H9 (cell line): ENCODE measurements around the gene CTNNB1. TPM values are rescaled to one million over a fixed set of nuclear protein-coding genes. Genes with fewer than 3 reads are reported as not detected.

Source experiments
- DNase-seq: peaks from one replicate; pipeline ENCODE4 v3.0.0-alpha.2; 2017
- H2AFZ ChIP-seq: one replicate; pipeline ENCODE4 v1.6.1; 2013; ENCODE audit warnings: mild to moderate bottlenecking, low read length, control low read depth, moderate library complexity
- H2AK5ac ChIP-seq: 2 replicates; pipeline ENCODE4 v1.6.1; 2013; ENCODE audit warnings: low read length, control low read depth, mixed read lengths; ENCODE audit not compliant: insufficient read length
- H2BK120ac ChIP-seq: one replicate; pipeline ENCODE4 v1.6.1; 2013; ENCODE audit warnings: low read depth, mild to moderate bottlenecking, low read length, control low read depth, inconsistent platforms; ENCODE audit not compliant: poor library complexity, severe bottlenecking
- H2BK12ac ChIP-seq: 2 replicates; pipeline ENCODE4 v1.6.1; 2013; ENCODE audit warnings: low read length, control low read depth, mixed read lengths, low read depth; ENCODE audit not compliant: insufficient read length
- H2BK15ac ChIP-seq: 2 replicates; pipeline ENCODE4 v1.6.1; 2013; ENCODE audit warnings: low read depth, low read length, control low read depth
- H2BK20ac ChIP-seq: one replicate; pipeline ENCODE4 v1.6.1; 2013; ENCODE audit warnings: low read depth, mild to moderate bottlenecking, low read length, control low read depth, inconsistent platforms; ENCODE audit not compliant: poor library complexity, severe bottlenecking
- H2BK5ac ChIP-seq: 2 replicates; pipeline ENCODE4 v1.6.1; 2013; ENCODE audit warnings: low read length, control low read depth, mixed read lengths; ENCODE audit not compliant: insufficient read length
- H3K14ac ChIP-seq: 2 replicates; pipeline ENCODE4 v1.6.1; 2013; ENCODE audit warnings: low read length, control low read depth; ENCODE audit not compliant: insufficient read depth
- H3K18ac ChIP-seq: 2 replicates; pipeline ENCODE4 v1.6.1; 2013; ENCODE audit warnings: low read depth, mild to moderate bottlenecking, mixed read lengths, low read length, control low read depth; ENCODE audit not compliant: insufficient read length
- H3K23ac ChIP-seq: 2 replicates; pipeline ENCODE4 v1.6.1; 2013; ENCODE audit warnings: low read length, control low read depth, mixed read lengths, low read depth; ENCODE audit not compliant: insufficient read length
- H3K23me2 ChIP-seq: 2 replicates; pipeline ENCODE4 v1.6.1; 2013; ENCODE audit warnings: low read depth, mild to moderate bottlenecking, mixed read lengths, low read length, control low read depth; ENCODE audit not compliant: insufficient read length, poor library complexity, severe bottlenecking
- H3K27ac ChIP-seq: 2 replicates; pipeline ENCODE4 v1.5.1; 2013; ENCODE audit warnings: low read length, control low read depth, mixed read lengths, low read depth; ENCODE audit not compliant: insufficient read length
- H3K27me3 ChIP-seq: 2 replicates; pipeline ENCODE4 v1.6.1; 2013; ENCODE audit warnings: low read length, control low read depth, inconsistent platforms; ENCODE audit not compliant: insufficient read depth
- H3K4ac ChIP-seq: 2 replicates; pipeline ENCODE4 v1.6.1; 2013; ENCODE audit warnings: low read depth, mild to moderate bottlenecking, control low read depth, inconsistent platforms, low read length, moderate library complexity
- H3K4me1 ChIP-seq: 2 replicates; pipeline ENCODE4 v1.6.1; 2013; ENCODE audit warnings: low read length, control low read depth, inconsistent platforms; ENCODE audit not compliant: insufficient read depth
- H3K4me2 ChIP-seq: 2 replicates; pipeline ENCODE4 v1.6.1; 2013; ENCODE audit warnings: low read length, control low read depth, mixed read lengths; ENCODE audit not compliant: insufficient read length, insufficient read depth
- H3K56ac ChIP-seq: 2 replicates; pipeline ENCODE4 v1.6.1; 2013; ENCODE audit warnings: low read depth, mild to moderate bottlenecking, mixed read lengths, low read length, control low read depth; ENCODE audit not compliant: insufficient read length
- H3K79me1 ChIP-seq: 2 replicates; pipeline ENCODE4 v1.6.1; 2013; ENCODE audit warnings: low read depth, mild to moderate bottlenecking, moderate library complexity, low read length, control low read depth, inconsistent platforms; ENCODE audit not compliant: insufficient read depth, poor library complexity, severe bottlenecking
- H3K79me2 ChIP-seq: 2 replicates; pipeline ENCODE4 v1.6.1; 2013; ENCODE audit warnings: low read length, control low read depth, inconsistent platforms; ENCODE audit not compliant: insufficient read depth
- H3K9ac ChIP-seq: 2 replicates; pipeline ENCODE4 v1.6.1; 2013; ENCODE audit warnings: low read length, control low read depth, mixed read lengths; ENCODE audit not compliant: insufficient read length; ENCODE audit errors: extremely low read depth
- H3K9me3 ChIP-seq: one replicate; pipeline ENCODE4 v1.6.1; 2013; ENCODE audit warnings: low read depth, low read length, inconsistent platforms; ENCODE audit not compliant: control insufficient read depth
- H3T11ph ChIP-seq: one replicate; pipeline ENCODE4 v1.6.1; 2013; ENCODE audit warnings: mild to moderate bottlenecking, low read length, control low read depth, inconsistent platforms
- H4K20me1 ChIP-seq: one replicate; pipeline ENCODE4 v1.6.1; 2013; ENCODE audit not compliant: control insufficient read depth, insufficient read length, insufficient read depth
- H4K5ac ChIP-seq: 2 replicates; pipeline ENCODE4 v1.6.1; 2013; ENCODE audit warnings: low read depth, mild to moderate bottlenecking, mixed read lengths, low read length, control low read depth; ENCODE audit not compliant: insufficient read length
- H4K8ac ChIP-seq: replicated peaks from 2 replicates; pipeline ENCODE4 v1.6.1; 2013; ENCODE audit warnings: low read length, control low read depth, mixed read lengths, low read depth; ENCODE audit not compliant: insufficient read length
- H4K91ac ChIP-seq: 2 replicates; pipeline ENCODE4 v1.6.1; 2013; ENCODE audit warnings: low read depth, mild to moderate bottlenecking, moderate library complexity, mixed read lengths, low read length, control low read depth; ENCODE audit not compliant: insufficient read length
- H3K27ac Mint-ChIP-seq, 3 experiments: 2 replicates in 2 of 3; 3 replicates in 1 of 3; pipeline ENCODE4 v1.8.0; 2020 to 2021; ENCODE audit warnings: mixed read lengths in 3 of 3, mild to moderate bottlenecking in 1 of 3, moderate library complexity in 1 of 3
- H3K27me3 Mint-ChIP-seq: 2 replicates; pipeline ENCODE4 v1.8.0; 2021; ENCODE audit warnings: low read depth, mild to moderate bottlenecking, moderate library complexity, mixed read lengths
- H3K36me3 Mint-ChIP-seq, 3 experiments: 2 replicates in 2 of 3; 3 replicates in 1 of 3; pipeline ENCODE4 v1.8.0; 2020 to 2021; ENCODE audit warnings: low read depth in 3 of 3, mixed read lengths in 3 of 3; ENCODE audit not compliant: insufficient read depth in 1 of 3
- H3K4me1 Mint-ChIP-seq, 2 experiments: 2 replicates each; pipeline ENCODE4 v1.8.0; 2020; ENCODE audit warnings: mixed read lengths in 2 of 2
- H3K4me3 Mint-ChIP-seq, 2 experiments: 2 replicates in 1 of 2; 3 replicates in 1 of 2; pipeline ENCODE4 v1.8.0; 2020 to 2021; ENCODE audit warnings: mild to moderate bottlenecking in 2 of 2, mixed read lengths in 2 of 2, moderate library complexity in 1 of 2
- H3K9me3 Mint-ChIP-seq, 2 experiments: 2 replicates in 1 of 2; 3 replicates in 1 of 2; pipeline ENCODE4 v1.8.0; 2020; ENCODE audit warnings: mild to moderate bottlenecking in 2 of 2, mixed read lengths in 2 of 2, moderate library complexity in 1 of 2
- CTCF ChIP-seq: fragments of 200-600 bp; sonication (generic); conservative IDR thresholded peaks from 3 replicates; pipeline ENCODE4 v1.8.0; 2021; ENCODE audit warnings: antibody characterized with exemption, mild to moderate bottlenecking
- WGBS: extraction: QIAGEN DNeasy Blood & Tissue Kit; methylation state at CpG from one replicate; pipeline ENCODE4 v1.1.7; 2013; ENCODE audit warnings: missing lambda C conversion rate, low lambda C conversion rate, mixed read lengths; ENCODE audit not compliant: insufficient read length; ENCODE audit errors: extremely low coverage; 5-methylcytosine and 5-hydroxymethylcytosine counted together
- total RNA-seq: library from RNA; stranded (reverse); gene quantifications from 2 replicates; pipeline ENCODE4 v1.2.1, GENCODE V29; 2021

The CTNNB1 gene
- total RNA-seq, 1 experiment from 2014 or later: 500 TPM

- no CpG with 5 or more reads among the region's 2 CpGs for WGBS
- Histone ChIP-seq H3K79me2 (no peaks in the 10 kb centered on the region), H3T11ph (no peak overlapping the region), H3K56ac (no peak overlapping the region), H4K5ac (no peak overlapping the region), H3K79me1 (no peaks in the 10 kb centered on the region), H2BK5ac (no peak overlapping the region), H3K18ac (no peak overlapping the region), H3K9ac (no peak overlapping the region), H3K23ac (no peak overlapping the region), H4K8ac (no peak overlapping the region), H3K4me2 (no peak overlapping the region), H2BK20ac (no peak overlapping the region), H2BK12ac (no peak overlapping the region), H3K23me2 (no peaks in the 10 kb centered on the region), H3K4me1 (no peaks in the 10 kb centered on the region), H4K20me1 (no peaks in the 10 kb centered on the region), H2AK5ac (no peak overlapping the region), H2AFZ (no peak overlapping the region), H3K27me3 (no peaks in the 10 kb centered on the region), H4K91ac (no peak overlapping the region), H3K9me3 (no peaks in the 10 kb centered on the region), H2BK120ac (no peak overlapping the region), H2BK15ac (no peak overlapping the region), H3K4ac (no peak overlapping the region), H3K14ac (no peak overlapping the region), H3K27ac (no peak overlapping the region)
- DNase-seq: no peak
- Mint-ChIP-seq H3K4me1 (peaks cover 10 to 11% of the 10 kb centered on the region in 2 experiments), H3K36me3 (no peaks in the 10 kb centered on the region), H3K4me3 (no peak overlapping the region), H3K27me3 (no peaks in the 10 kb centered on the region; the same call in none of the 2 replicates), H3K9me3 (no peaks in the 10 kb centered on the region), H3K27ac (no peak overlapping the region)
- TF ChIP-seq CTCF: no peak
These were observed 20.7 kb upstream of the CTNNB1 start for GRCh38 chr3:41178576-41178975.
